Cerebellar nuclear complex (tissue), 1 donor: Measurements from ENCODE around the gene RIPK1.

Source experiments
- DNase-seq, 2 experiments: peaks; one replicate each; lab custom pipeline; 2025; lab: John Stamatoyannopoulos, UW

RIPK1 gene

GRCh38 chr6:3085074-3085473 is 16.8 kb downstream of the RIPK1 start:
- DNase-seq, result no peak

GRCh38 chr6:3086282-3086946 is 18.1 kb downstream of the RIPK1 start:
- DNase-seq, result no peak

GRCh38 chr6:3088446-3088845 is 20.2 kb downstream of the RIPK1 start:
- DNase-seq, result no peak

- no peak for DNase-seq
These were observed 20.7 kb downstream of the RIPK1 start for GRCh38 chr6:3088968-3089367.

GRCh38 chr6:3090013-3090412 is 21.7 kb downstream of the RIPK1 start:
- DNase-seq, result no peak

GRCh38 chr6:3094815-3095214 is 26.5 kb downstream of the RIPK1 start:
- DNase-seq, result no peak

GRCh38 chr6:3102875-3103274 is 34.6 kb downstream of the RIPK1 start:
- DNase-seq, result no peak

GRCh38 chr6:3108746-3109414 is 40.6 kb downstream of the RIPK1 start:
- no peak for DNase-seq

GRCh38 chr6:3109761-3110160 is 41.5 kb downstream of the RIPK1 start:
- no peak for DNase-seq

- no peak for DNase-seq
These were observed 46.1 kb downstream of the RIPK1 start for GRCh38 chr6:3114377-3114776.

GRCh38 chr6:3117912-3118352 is 49.6 kb downstream of the RIPK1 start:
- no peak for DNase-seq

- DNase-seq, result peak; percentile 57 to 81
These were observed 50.2 kb downstream of the RIPK1 start, which contains the start of gene BPHL for GRCh38 chr6:3118353-3119039. Gene BPHL (plus strand): TSS chr6:3118711. CDS start chr6:3118741, 30 bp downstream.

GRCh38 chr6:3119040-3119723 is 50.9 kb downstream of the RIPK1 start:
- no peak for DNase-seq

- DNase-seq, result no peak
These were observed 52.4 kb downstream of the RIPK1 start for GRCh38 chr6:3120765-3121089.

GRCh38 chr6:3122823-3123182 is 54.5 kb downstream of the RIPK1 start:
- DNase-seq, result no peak

GRCh38 chr6:3124667-3125066 is 56.4 kb downstream of the RIPK1 start:
- DNase-seq, result no peak

GRCh38 chr6:3125815-3126214 is 57.5 kb downstream of the RIPK1 start:
- no peak for DNase-seq

GRCh38 chr6:3128356-3129108 is 60.2 kb downstream of the RIPK1 start:
- no peak for DNase-seq

- DNase-seq, result no peak
These were observed 63.4 kb downstream of the RIPK1 start for GRCh38 chr6:3131695-3132094.

GRCh38 chr6:3133515-3133914 is 65.2 kb downstream of the RIPK1 start:
- no peak for DNase-seq

GRCh38 chr6:3135668-3136291 is 67.5 kb downstream of the RIPK1 start:
- DNase-seq, result no peak
